Measurements from ENCODE around the gene TNFRSF19. TPM values are rescaled to one million over a fixed set of nuclear protein-coding genes. Genes with fewer than 3 reads are reported as not detected.

TNFRSF19 gene
- total RNA-seq, 4 donors from 2014 or later, result 4.9 to 9.2 (median 7.7) TPM

DNA sequence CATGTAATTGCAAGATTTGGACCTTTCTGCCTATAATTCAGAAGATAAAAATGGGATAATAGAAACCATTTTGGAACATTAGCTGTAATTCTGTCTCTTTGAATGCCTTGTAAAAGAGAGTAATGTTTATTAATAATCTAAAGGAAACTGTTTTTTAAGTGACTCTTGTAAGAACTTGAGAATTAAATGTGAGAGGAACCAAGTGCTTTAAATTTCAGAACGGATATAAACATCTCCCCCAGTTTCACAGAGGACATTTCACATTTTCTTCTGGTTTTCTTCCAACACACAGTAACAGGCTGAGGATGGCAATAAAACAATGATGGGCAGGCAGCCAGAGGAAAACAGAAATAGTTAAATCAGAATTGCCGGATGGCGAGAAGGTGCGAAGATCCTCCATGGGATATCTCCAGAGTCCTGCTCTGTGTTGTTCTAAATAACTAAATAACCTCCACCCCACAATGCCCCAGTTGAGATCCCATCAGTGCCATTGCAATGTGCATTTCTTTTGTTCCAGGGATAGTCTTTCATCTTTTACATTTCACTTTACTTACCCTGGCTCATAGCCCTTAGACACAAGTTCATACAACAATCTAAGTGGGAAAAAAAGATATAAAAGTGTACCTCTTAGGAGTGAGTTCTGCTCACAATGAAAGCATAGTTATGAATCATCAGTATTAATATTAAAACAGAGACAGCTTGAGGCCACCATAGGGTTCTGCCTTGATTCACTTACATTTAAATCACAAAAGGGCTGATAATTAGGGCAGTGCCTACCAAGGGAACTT lies 73.3 kb downstream of the TNFRSF19 start:
- no peak overlapping the region for H3K27ac ChIP-seq
- no peaks in the 10 kb centered on the region for H3K36me3 ChIP-seq
- H3K27me3 ChIP-seq, result no peaks in the 10 kb centered on the region
- no peak for DNase-seq
- H3K4me3 ChIP-seq (replicated peaks in 1 of 3), result no peak overlapping the region
- H3K4me1 ChIP-seq, result peaks cover 0 to 2% of the 10 kb centered on the region in 2 donors
- intact Hi-C loops (cut with DNase I), result no loop called here
- no peak for TF ChIP-seq POLR2A (IDR thresholded peaks at IDR 0.05)
- TF ChIP-seq, protein P1, sequence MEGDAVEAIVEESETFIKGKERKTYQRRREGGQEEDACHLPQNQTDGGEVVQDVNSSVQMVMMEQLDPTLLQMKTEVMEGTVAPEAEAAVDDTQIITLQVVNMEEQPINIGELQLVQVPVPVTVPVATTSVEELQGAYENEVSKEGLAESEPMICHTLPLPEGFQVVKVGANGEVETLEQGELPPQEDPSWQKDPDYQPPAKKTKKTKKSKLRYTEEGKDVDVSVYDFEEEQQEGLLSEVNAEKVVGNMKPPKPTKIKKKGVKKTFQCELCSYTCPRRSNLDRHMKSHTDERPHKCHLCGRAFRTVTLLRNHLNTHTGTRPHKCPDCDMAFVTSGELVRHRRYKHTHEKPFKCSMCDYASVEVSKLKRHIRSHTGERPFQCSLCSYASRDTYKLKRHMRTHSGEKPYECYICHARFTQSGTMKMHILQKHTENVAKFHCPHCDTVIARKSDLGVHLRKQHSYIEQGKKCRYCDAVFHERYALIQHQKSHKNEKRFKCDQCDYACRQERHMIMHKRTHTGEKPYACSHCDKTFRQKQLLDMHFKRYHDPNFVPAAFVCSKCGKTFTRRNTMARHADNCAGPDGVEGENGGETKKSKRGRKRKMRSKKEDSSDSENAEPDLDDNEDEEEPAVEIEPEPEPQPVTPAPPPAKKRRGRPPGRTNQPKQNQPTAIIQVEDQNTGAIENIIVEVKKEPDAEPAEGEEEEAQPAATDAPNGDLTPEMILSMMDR (IDR thresholded peaks at IDR 0.05), result no peak
- H3K9me3 ChIP-seq, result no peaks in the 10 kb centered on the region
- WGBS, 2 donors, result 71 to 78% methylated on average over 4 of the region's 4 CpGs

DNA sequence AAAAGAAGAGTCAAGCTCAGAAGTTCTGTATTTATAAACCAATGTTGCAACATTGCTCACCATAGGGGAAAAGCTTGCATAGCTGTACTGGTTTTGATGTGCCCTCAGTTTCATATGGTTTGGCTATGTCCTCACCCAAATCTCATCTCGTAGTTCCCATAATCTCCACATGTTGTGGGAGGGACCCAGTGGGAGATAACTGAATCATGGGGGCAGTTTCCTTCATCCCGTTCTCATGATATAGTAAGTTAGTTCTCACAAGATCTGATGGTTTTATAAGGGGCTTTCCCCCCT lies 73.9 kb downstream of the TNFRSF19 start:
- Histone ChIP-seq H3K27ac (no peak overlapping the region), H3K36me3 (no peaks in the 10 kb centered on the region), H3K4me1 (peaks cover 0 to 2% of the 10 kb centered on the region in 2 donors), H3K27me3 (no peaks in the 10 kb centered on the region), H3K4me3 (replicated peaks in 1 of 3) (no peak overlapping the region), H3K9me3 (no peaks in the 10 kb centered on the region)
- 85 to 90% methylated on average over 2 of the region's 2 CpGs for WGBS, 2 donors
- no peak for DNase-seq
- TF ChIP-seq, protein P1 (IDR thresholded peaks at IDR 0.05), result no peak
- intact Hi-C loops (cut with DNase I), result no loop called here

DNA sequence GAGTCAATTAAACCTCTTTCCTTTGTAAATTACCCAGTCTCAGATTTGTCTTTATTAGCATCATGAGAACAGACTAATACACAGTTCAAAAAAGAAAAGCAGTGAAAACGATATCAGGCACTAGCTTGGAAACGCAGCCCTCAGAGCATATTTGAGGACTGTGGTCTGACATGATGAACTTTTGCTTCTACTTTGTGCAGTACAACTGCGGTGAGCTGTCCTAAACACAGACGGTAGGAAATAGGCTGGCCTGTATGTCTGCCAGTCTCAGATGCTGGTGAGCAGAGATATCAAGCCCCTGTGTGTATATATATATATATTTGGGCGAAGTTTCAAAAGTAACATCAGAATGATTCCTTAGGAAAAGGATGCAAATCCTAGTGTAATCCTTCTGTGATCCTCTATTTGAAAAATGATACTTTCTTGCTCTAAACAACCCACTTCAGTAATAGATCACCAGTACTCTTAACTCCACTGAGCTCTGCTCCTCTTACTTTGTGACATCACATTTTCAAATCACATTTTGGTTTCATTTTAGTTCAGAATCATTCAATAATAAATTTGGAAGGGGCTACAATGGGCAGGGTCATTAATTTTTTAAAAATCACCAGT lies 74.4 kb downstream of the TNFRSF19 start:
- intact Hi-C loops (cut with DNase I), result no loop called here
- Histone ChIP-seq H3K9me3 (no peaks in the 10 kb centered on the region), H3K27me3 (no peaks in the 10 kb centered on the region), H3K4me3 (replicated peaks in 1 of 3) (no peak overlapping the region), H3K36me3 (no peaks in the 10 kb centered on the region), H3K27ac (no peak overlapping the region), H3K4me1 (peaks cover 0 to under 1% of the 10 kb centered on the region in 2 donors)
- TF ChIP-seq, protein P1 (IDR thresholded peaks at IDR 0.05), result no peak
- no peak for TF ChIP-seq POLR2A (IDR thresholded peaks at IDR 0.05)
- DNase-seq, result no peak
- WGBS, 2 donors, result 83 to 87% methylated on average over 5 of the region's 5 CpGs

DNA sequence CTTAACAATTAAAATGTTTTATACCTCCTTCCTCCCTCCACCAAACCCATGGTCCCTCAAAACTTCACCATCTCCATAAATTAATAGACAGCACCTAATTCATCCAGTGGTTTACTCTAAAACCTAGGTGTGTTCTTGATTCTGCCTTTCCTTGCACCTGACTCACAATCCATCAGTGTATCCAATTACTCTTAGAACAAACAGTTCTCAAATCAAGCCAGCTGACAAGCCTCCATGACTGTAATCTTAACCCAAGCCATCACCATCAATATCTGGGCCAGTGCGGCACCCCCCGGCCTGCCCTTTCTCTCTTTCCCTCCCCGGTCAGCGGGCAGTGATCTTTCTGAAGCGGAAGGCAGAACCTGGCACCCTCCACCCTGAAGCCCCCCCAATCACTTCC lies 75.6 kb downstream of the TNFRSF19 start:
- Histone ChIP-seq H3K27ac (no peak overlapping the region), H3K36me3 (no peaks in the 10 kb centered on the region), H3K4me3 (replicated peaks in 1 of 3) (no peak overlapping the region), H3K27me3 (no peaks in the 10 kb centered on the region), H3K9me3 (no peaks in the 10 kb centered on the region), H3K4me1 (no peaks in the 10 kb centered on the region)
- no peak for DNase-seq
- 97 to 99% methylated on average over 5 of the region's 5 CpGs for WGBS, 2 donors
- TF ChIP-seq, protein P1 (IDR thresholded peaks at IDR 0.05), result no peak
- TF ChIP-seq POLR2A (IDR thresholded peaks at IDR 0.05), result no peak
- intact Hi-C loops (cut with DNase I), result no loop called here

DNA sequence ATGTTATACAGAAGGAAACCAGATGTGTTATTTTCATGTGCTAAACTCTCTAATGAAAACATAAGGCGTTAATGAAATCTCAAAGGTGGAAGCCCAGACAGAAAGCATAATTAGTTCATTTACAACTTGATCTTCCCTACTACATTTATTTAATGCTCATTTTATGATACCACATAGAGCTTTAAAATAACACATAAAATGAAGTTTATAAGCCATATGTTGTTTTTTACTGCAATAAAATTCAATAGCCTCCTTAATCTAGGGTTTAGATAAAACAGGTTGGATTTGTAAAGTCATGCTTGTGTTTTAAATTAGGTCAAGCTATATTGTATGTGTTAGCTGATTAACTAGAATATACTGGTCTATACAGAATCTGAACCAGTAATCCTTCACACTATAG lies 81.2 kb downstream of the TNFRSF19 start:
- H3K27ac ChIP-seq, result no peak overlapping the region
- TF ChIP-seq, protein P1 (IDR thresholded peaks at IDR 0.05), result no peak
- no peak for TF ChIP-seq POLR2A (IDR thresholded peaks at IDR 0.05)

More for the DNA sequence above, 81.2 kb downstream of the TNFRSF19 start:
- Histone ChIP-seq H3K9me3 (no peaks in the 10 kb centered on the region), H3K27me3 (no peaks in the 10 kb centered on the region), H3K36me3 (no peaks in the 10 kb centered on the region), H3K4me3 (replicated peaks in 1 of 3) (no peak overlapping the region), H3K4me1 (no peaks in the 10 kb centered on the region)
- 91 to 94% methylated on average over 1 of the region's 1 CpG for WGBS, 2 donors
- intact Hi-C loops (cut with DNase I), result no loop called here
- DNase-seq, result no peak

Measured in thyroid gland (tissue), 4 donors.